H7 (cell line): ENCODE data around the gene DHX9. TPM values are rescaled to one million over a fixed set of nuclear protein-coding genes. Genes with fewer than 3 reads are reported as not detected.
"Not testable (repeated sequence)": the region's sequence is repeated elsewhere in the genome, so short reads cannot be mapped to it uniquely, and the experiment has no call there.

Source experiments
- DNase-seq: peaks from one replicate; pipeline ENCODE4 v3.0.0; 2012
- H3K27me3 ChIP-seq: 2 replicates; pipeline ENCODE4 v1.6.0; 2011; ENCODE audit warnings: mild to moderate bottlenecking, low read length; ENCODE audit not compliant: control insufficient read depth, insufficient read depth
- H3K36me3 ChIP-seq: replicated peaks from 2 replicates; pipeline ENCODE4 v1.5.1; 2011; ENCODE audit warnings: low read length; ENCODE audit not compliant: control insufficient read depth, insufficient read depth
- H3K4me3 ChIP-seq: 2 replicates; pipeline ENCODE4 v1.5.1; 2011; ENCODE audit warnings: low read depth, mild to moderate bottlenecking, control low read depth, low read length, moderate library complexity; ENCODE audit not compliant: insufficient read depth
- total RNA-seq: library from RNA; depleted of rRNA; stranded (reverse); fragments of >200 nt; shearing (Covaris generic); gene quantifications from 2 replicates; pipeline ENCODE4 v1.2.3, GENCODE V29; 2014

The DHX9 gene
- total RNA-seq, 1 experiment from 2014 or later, result 170 TPM

- no peak overlapping the region for H3K4me3 ChIP-seq
- no peaks in the 10 kb centered on the region for H3K27me3 ChIP-seq
- no peak for DNase-seq
- peaks cover 20% of the 10 kb centered on the region for H3K36me3 ChIP-seq
These were observed 49.8 kb downstream of the DHX9 start for GRCh38 chr1:182888736-182889531.

GRCh38 chr1:182889997-182890396 is 50.9 kb downstream of the DHX9 start:
- DNase-seq, result no peak
- Histone ChIP-seq H3K36me3 (peaks cover 14% of the 10 kb centered on the region), H3K4me3 (no peak overlapping the region), H3K27me3 (no peaks in the 10 kb centered on the region)

- Histone ChIP-seq H3K4me3 (no peak overlapping the region), H3K27me3 (no peaks in the 10 kb centered on the region), H3K36me3 (peaks cover 9% of the 10 kb centered on the region)
- DNase-seq, result no peak
These were observed 51.9 kb downstream of the DHX9 start for GRCh38 chr1:182890927-182891610.

- DNase-seq, result no peak
- Histone ChIP-seq H3K4me3 (no peak overlapping the region), H3K36me3 (no peaks in the 10 kb centered on the region), H3K27me3 (no peaks in the 10 kb centered on the region)
These were observed 58.5 kb downstream of the DHX9 start for GRCh38 chr1:182897696-182898095.

- not testable (repeated sequence) for H3K27me3 ChIP-seq, H3K4me3 ChIP-seq, H3K36me3 ChIP-seq, DNase-seq
These were observed 62.8 kb downstream of the DHX9 start for GRCh38 chr1:182901946-182902345.

GRCh38 chr1:182905321-182905720 is 66.2 kb downstream of the DHX9 start:
- Histone ChIP-seq H3K4me3 (no peak overlapping the region), H3K27me3 (no peaks in the 10 kb centered on the region), H3K36me3 (no peaks in the 10 kb centered on the region)
- DNase-seq, result no peak

GRCh38 chr1:182909578-182909977 is 70.4 kb downstream of the DHX9 start:
- no peaks in the 10 kb centered on the region for H3K27me3 ChIP-seq
- no peak overlapping the region for H3K4me3 ChIP-seq
- DNase-seq, result no peak
- H3K36me3 ChIP-seq, result no peaks in the 10 kb centered on the region

- peak; percentile 39 for DNase-seq
- Histone ChIP-seq H3K27me3 (no peaks in the 10 kb centered on the region), H3K36me3 (no peaks in the 10 kb centered on the region), H3K4me3 (no peak overlapping the region)
These were observed 71.0 kb downstream of the DHX9 start for GRCh38 chr1:182910143-182910542.

GRCh38 chr1:182913401-182913800 is 74.3 kb downstream of the DHX9 start:
- Histone ChIP-seq H3K4me3 (no peak overlapping the region), H3K36me3 (no peaks in the 10 kb centered on the region), H3K27me3 (no peaks in the 10 kb centered on the region)
- no peak for DNase-seq

GRCh38 chr1:182917378-182917777 is 78.2 kb downstream of the DHX9 start:
- Histone ChIP-seq H3K27me3 (no peaks in the 10 kb centered on the region), H3K4me3 (no peak overlapping the region), H3K36me3 (no peaks in the 10 kb centered on the region)
- DNase-seq, result no peak

GRCh38 chr1:182925661-182926060 is 86.5 kb downstream of the DHX9 start:
- no peaks in the 10 kb centered on the region for H3K27me3 ChIP-seq
- no peak overlapping the region for H3K4me3 ChIP-seq
- no peaks in the 10 kb centered on the region for H3K36me3 ChIP-seq
- DNase-seq, result no peak

- Histone ChIP-seq H3K27me3 (no peaks in the 10 kb centered on the region), H3K4me3 (no peak overlapping the region), H3K36me3 (no peaks in the 10 kb centered on the region)
- DNase-seq, result no peak
These were observed 88.7 kb downstream of the DHX9 start for GRCh38 chr1:182927693-182928433.

GRCh38 chr1:182930985-182931384 is 91.8 kb downstream of the DHX9 start:
- Histone ChIP-seq H3K4me3 (no peak overlapping the region), H3K36me3 (no peaks in the 10 kb centered on the region), H3K27me3 (no peaks in the 10 kb centered on the region)
- no peak for DNase-seq

GRCh38 chr1:182935716-182936115 is 96.6 kb downstream of the DHX9 start:
- Histone ChIP-seq H3K27me3 (no peaks in the 10 kb centered on the region), H3K36me3 (no peaks in the 10 kb centered on the region), H3K4me3 (no peak overlapping the region)
- DNase-seq, result no peak
